K562 (cell line): ENCODE results near the gene RNF26.

Experiments used
- ATF3 ChIP-seq, 2 experiments: fragments of 450-650 bp in 1 of 2; sonication (generic) in 1 of 2; formaldehyde crosslinking in 1 of 2; IDR thresholded peaks in 1 of 2; conservative IDR thresholded peaks in 1 of 2; 2 replicates each; pipeline versions ENCODE4 v1.6.1 to v1.8.1; 2016 to 2023; ENCODE audit warnings: mild to moderate bottlenecking in 2 of 2, moderate library complexity in 2 of 2, inconsistent platforms in 1 of 2, missing genetic modification reagents in 1 of 2
- EP300 ChIP-seq: IDR thresholded peaks from 2 replicates; pipeline ENCODE4 v1.6.1; 2012; ENCODE audit warnings: low read length, improper control_type of control experiment
- ESRRA ChIP-seq: fragments of 450-650 bp; IDR thresholded peaks from 2 replicates; pipeline ENCODE4 v1.6.1; 2014; ENCODE audit warnings: low read depth, mild to moderate bottlenecking, moderate library complexity, borderline replicate concordance
- HLTF ChIP-seq: fragments of 450-650 bp; IDR thresholded peaks from 2 replicates; pipeline ENCODE4 v1.6.1; 2016
- POLR2A ChIP-seq: fragments of 450-650 bp; conservative IDR thresholded peaks from 2 replicates; pipeline ENCODE4 v1.6.1; 2016
- TF ChIP-seq, protein P1 (sequence below): fragments of 250-450 bp; sonication (Bioruptor Pico); IDR thresholded peaks from 2 replicates; pipeline ENCODE4 v1.8.0; 2021; ENCODE audit warnings: mild to moderate bottlenecking, moderate library complexity
- TF ChIP-seq, protein P2 (sequence below): sonication (generic); formaldehyde crosslinking; IDR thresholded peaks from 2 replicates; pipeline ENCODE4 v1.9.0; 2022; ENCODE audit warnings: mild to moderate bottlenecking, missing genetic modification reagents
- TF ChIP-seq, protein P3 (sequence below), 2 experiments: fragments of 450-650 bp; formaldehyde crosslinking in 1 of 2; IDR thresholded peaks; 2 replicates each; pipeline versions ENCODE4 v1.4.0 to v1.6.1; 2014 to 2020; ENCODE audit warnings: mild to moderate bottlenecking in 2 of 2, borderline replicate concordance in 1 of 2, low read depth in 1 of 2

- TF ChIP-seq ATF3 (IDR thresholded peaks at IDR 0.05) (no peak), ATF3 (CRISPR knock-in tag; conservative IDR thresholded peaks at IDR 0.05) (no peak), ESRRA (no peak), POLR2A (no peak), EP300 (no peak), HLTF (no peak)
- TF ChIP-seq, protein P1, sequence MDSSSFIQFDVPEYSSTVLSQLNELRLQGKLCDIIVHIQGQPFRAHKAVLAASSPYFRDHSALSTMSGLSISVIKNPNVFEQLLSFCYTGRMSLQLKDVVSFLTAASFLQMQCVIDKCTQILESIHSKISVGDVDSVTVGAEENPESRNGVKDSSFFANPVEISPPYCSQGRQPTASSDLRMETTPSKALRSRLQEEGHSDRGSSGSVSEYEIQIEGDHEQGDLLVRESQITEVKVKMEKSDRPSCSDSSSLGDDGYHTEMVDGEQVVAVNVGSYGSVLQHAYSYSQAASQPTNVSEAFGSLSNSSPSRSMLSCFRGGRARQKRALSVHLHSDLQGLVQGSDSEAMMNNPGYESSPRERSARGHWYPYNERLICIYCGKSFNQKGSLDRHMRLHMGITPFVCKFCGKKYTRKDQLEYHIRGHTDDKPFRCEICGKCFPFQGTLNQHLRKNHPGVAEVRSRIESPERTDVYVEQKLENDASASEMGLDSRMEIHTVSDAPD, result no peak
- TF ChIP-seq, protein P2, sequence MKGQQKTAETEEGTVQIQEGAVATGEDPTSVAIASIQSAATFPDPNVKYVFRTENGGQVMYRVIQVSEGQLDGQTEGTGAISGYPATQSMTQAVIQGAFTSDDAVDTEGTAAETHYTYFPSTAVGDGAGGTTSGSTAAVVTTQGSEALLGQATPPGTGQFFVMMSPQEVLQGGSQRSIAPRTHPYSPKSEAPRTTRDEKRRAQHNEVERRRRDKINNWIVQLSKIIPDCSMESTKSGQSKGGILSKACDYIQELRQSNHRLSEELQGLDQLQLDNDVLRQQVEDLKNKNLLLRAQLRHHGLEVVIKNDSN, result no peak
- TF ChIP-seq, protein P3, sequence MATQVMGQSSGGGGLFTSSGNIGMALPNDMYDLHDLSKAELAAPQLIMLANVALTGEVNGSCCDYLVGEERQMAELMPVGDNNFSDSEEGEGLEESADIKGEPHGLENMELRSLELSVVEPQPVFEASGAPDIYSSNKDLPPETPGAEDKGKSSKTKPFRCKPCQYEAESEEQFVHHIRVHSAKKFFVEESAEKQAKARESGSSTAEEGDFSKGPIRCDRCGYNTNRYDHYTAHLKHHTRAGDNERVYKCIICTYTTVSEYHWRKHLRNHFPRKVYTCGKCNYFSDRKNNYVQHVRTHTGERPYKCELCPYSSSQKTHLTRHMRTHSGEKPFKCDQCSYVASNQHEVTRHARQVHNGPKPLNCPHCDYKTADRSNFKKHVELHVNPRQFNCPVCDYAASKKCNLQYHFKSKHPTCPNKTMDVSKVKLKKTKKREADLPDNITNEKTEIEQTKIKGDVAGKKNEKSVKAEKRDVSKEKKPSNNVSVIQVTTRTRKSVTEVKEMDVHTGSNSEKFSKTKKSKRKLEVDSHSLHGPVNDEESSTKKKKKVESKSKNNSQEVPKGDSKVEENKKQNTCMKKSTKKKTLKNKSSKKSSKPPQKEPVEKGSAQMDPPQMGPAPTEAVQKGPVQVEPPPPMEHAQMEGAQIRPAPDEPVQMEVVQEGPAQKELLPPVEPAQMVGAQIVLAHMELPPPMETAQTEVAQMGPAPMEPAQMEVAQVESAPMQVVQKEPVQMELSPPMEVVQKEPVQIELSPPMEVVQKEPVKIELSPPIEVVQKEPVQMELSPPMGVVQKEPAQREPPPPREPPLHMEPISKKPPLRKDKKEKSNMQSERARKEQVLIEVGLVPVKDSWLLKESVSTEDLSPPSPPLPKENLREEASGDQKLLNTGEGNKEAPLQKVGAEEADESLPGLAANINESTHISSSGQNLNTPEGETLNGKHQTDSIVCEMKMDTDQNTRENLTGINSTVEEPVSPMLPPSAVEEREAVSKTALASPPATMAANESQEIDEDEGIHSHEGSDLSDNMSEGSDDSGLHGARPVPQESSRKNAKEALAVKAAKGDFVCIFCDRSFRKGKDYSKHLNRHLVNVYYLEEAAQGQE (IDR thresholded peaks at IDR 0.05; ENCODE audit: borderline replicate concordance), result no peak
- TF ChIP-seq, protein P3 (CRISPR knock-in tag; IDR thresholded peaks at IDR 0.05; ENCODE audit: low read depth), result no peak
Observed at GRCh38 chr11:119380160-119380826, 46.0 kb downstream of the RNF26 start.
